Fibroblast of villous mesenchyme (primary cell): Measurements from ENCODE around the gene STK16. TPM values are rescaled to one million over a fixed set of nuclear protein-coding genes. Genes with fewer than 3 reads are reported as not detected.

Experiments used
- DNase-seq: peaks from one replicate; pipeline ENCODE4 v3.0.0-alpha.2; 2010; ENCODE audit warnings: low read depth
- H3K4me3 ChIP-seq: 2 replicates; pipeline ENCODE4 v1.5.1; 2011; ENCODE audit warnings: low read depth, mild to moderate bottlenecking, low read length
- total RNA-seq: library from RNA; depleted of rRNA; stranded (reverse); fragments of >200 nt; gene quantifications from 2 replicates; pipeline ENCODE4 v1.2.3, GENCODE V29; 2012
- TF ChIP-seq, protein P1 (sequence below): IDR thresholded peaks from 2 replicates; pipeline ENCODE4 v1.5.1; 2012; ENCODE audit warnings: low read depth, mild to moderate bottlenecking, low read length; ENCODE audit not compliant: insufficient read depth

Gene STK16
- total RNA-seq, 1 donor = 22.9 TPM

DNA sequence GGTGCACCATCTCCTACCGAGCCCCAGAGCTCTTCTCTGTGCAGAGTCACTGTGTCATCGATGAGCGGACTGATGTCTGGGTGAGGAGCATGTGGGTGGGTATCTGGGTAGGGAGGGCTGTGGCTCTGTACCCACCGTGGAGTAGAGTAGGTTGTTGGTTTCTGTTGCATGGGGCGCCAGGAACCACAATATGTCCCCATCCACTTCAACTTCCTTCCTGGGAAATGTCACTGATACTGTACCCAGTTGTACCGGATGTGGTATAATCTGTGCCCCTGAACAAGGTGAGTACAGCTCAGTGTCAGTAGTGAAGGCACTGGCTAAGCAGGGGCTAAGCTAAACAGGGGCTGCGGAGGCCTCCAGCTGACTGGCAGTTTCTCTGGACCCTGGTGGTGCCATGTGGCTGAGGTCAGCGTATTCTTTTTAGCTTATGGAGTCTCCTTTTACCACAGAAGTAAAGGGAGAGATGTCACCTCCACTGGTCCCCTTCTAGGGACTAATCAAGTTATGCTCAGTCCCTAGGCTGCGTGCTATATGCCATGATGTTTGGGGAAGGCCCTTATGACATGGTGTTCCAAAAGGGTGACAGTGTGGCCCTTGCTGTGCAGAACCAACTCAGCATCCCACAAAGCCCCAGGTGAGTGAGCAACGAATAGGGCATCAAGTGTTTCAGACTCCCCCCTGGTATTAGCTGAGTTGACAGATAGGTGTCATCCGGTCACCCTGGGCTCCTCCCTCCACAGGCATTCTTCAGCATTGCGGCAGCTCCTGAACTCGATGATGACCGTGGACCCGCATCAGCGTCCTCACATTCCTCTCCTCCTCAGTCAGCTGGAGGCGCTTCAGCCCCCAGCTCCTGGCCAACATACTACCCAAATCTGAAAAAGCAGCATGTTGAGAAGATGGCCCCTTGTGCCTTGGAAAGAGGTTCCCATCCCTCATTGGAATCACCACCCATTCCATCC, 2.7 kb downstream of the STK16 start:
- TF ChIP-seq, protein P1, sequence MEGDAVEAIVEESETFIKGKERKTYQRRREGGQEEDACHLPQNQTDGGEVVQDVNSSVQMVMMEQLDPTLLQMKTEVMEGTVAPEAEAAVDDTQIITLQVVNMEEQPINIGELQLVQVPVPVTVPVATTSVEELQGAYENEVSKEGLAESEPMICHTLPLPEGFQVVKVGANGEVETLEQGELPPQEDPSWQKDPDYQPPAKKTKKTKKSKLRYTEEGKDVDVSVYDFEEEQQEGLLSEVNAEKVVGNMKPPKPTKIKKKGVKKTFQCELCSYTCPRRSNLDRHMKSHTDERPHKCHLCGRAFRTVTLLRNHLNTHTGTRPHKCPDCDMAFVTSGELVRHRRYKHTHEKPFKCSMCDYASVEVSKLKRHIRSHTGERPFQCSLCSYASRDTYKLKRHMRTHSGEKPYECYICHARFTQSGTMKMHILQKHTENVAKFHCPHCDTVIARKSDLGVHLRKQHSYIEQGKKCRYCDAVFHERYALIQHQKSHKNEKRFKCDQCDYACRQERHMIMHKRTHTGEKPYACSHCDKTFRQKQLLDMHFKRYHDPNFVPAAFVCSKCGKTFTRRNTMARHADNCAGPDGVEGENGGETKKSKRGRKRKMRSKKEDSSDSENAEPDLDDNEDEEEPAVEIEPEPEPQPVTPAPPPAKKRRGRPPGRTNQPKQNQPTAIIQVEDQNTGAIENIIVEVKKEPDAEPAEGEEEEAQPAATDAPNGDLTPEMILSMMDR = no peak
- no peak for DNase-seq
- no peak overlapping the region for H3K4me3 ChIP-seq

DNA sequence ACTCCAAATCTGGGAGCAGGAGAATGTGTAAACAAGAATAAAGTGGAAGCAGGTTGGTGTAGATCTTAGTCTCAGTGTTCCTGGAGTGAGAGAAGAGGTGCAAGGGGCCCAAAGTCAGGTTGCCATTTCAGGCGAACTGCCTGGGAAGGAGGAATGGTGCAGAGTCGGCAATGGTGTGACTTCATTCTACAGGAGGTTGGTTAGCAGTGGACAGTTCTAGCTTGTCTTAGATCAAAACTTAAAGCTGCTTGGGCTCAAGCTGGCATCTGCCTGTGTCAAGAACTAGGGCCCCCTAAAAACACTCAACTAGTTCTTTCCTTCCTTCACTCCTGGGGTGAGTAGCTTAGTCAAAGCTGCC, 3.5 kb downstream of the STK16 start:
- TF ChIP-seq, protein P1 = no peak
- DNase-seq = no peak
- no peak overlapping the region for H3K4me3 ChIP-seq

DNA sequence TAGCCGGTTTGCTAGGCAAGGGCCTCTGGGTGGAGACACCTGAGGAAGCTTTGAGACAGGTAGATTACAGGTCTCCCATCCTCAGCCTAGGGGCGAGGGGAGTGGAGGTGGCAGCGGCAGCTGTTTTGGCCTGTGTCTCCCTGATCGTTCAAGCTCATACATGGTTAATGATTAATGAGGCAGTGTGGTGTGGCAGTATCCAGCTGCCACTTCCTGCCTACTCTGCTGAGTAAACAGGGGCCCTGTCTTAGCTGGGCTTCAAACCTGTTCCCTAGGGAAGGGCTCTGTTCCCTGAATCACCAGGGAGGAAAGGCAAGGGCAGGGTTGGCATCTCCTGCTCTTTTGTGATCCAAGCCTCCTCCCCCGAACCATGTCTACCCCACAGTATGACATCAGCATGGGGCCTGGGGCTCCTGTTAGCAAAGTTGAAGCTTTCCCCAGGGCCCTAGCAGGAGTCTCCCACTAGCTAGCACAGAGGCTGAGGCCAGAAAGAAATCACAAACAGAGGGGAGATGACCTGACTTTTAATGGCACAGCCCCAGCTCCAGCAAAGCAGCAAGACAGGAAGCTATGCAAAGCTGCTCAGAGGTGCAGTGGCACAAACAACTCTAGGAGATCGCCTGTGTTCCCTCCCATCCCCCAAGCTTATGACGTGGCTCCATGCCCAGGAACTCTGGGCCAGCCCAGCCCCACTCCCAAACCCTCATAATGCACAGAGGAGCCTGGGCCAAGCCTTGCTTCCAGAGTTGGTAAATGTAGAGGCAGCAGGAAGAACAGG, 4.1 kb downstream of the STK16 start:
- TF ChIP-seq, protein P1 = no peak
- peak; percentile 84 for DNase-seq

DNA sequence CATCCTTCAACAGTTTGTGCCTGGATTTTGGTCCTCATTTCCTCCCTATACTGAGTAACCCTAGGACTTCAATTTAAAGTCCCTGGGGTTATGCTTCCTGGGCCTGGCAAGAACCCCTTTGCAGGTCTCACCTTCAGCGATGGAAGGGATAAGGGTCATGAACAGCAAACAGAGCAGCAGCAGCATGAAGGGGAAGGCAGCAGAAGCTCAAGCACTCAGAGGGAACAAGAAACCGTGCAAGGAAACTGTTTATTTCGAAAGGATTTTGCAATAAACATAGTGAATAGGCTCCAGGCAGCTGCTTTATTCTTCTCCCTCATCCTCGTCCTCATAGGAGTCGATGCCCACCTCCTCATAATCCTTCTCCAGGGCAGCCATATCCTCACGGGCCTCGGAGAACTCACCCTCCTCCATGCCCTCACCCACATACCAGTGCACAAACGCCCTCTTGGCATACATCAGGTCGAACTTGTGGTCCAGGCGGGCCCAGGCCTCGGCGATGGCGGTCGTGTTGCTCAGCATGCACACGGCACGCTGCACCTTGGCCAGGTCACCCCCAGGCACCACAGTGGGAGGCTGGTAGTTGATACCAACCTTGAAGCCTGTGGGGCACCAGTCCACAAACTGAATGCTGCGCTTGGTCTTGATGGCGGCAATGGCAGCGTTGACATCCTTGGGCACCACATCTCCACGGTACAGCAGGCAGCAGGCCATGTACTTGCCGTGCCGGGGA, 4.9 kb downstream of the STK16 start:
- TF ChIP-seq, protein P1 = no peak
- no peak overlapping the region for H3K4me3 ChIP-seq
- no peak for DNase-seq

More for the DNA sequence above, 4.1 kb downstream of the STK16 start:
- no peak overlapping the region for H3K4me3 ChIP-seq

DNA sequence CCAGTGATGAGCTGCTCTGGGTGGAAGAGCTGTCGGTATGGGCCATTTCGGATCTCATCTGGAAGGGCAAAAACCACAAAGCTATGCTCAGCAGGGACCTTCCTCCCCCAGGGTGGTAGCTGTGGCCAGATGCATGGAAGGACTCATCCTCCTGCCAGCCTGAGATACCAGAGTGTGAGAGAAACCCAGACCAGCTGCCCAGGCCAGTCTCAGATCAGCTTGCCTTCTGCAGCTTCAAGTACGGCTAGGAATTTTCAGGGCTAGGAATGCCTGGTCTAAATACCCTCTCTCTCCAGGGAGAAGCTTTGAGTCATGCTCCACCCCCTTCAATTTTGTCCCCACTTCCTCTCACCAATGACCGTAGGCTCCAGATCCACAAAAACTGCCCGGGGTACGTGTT, 6.4 kb downstream of the STK16 start:
- no peak overlapping the region for H3K4me3 ChIP-seq
- TF ChIP-seq, protein P1 = no peak
- DNase-seq = no peak

DNA sequence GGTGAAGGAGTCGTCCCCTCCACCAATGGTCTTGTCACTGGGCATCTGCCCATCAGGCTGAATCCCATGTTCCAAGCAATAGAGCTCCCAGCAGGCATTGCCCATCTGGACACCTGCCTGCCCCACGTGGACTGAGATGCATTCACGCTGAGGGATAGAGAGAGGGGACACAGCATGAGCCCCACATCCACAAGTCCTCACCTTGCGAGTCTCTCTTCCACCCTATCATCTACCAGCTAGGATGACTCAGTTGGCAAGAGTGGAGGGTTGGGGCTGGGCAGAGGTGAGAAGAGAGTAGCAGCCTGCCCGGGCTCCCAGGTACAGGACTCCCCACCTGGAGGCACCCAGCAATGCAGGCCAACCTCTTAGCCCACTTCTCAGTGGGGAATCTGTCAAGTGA, 6.8 kb downstream of the STK16 start:
- H3K4me3 ChIP-seq = no peak overlapping the region
- DNase-seq = no peak
- TF ChIP-seq, protein P1 = no peak
